Hindlimb muscle (tissue), 1 donor: ENCODE data around the gene MISP3. TPM values are rescaled to one million over a fixed set of nuclear protein-coding genes. Genes with fewer than 3 reads are reported as not detected.
A peak's percentile ranks its signal among the peaks of the same experiment; 100 is the strongest.
"Not testable (repeated sequence)": the region's sequence is repeated elsewhere in the genome, so short reads cannot be mapped to it uniquely, and the experiment has no call there.

ENCODE experiments used
- DNase-seq: peaks from one replicate; pipeline ENCODE4 v3.0.0-alpha.2; 2013
- polyA plus RNA-seq: library from polyadenylated mRNA; unstranded; fragments of 120-200 nt; gene quantifications from one replicate; pipeline ENCODE4 v1.2.1, GENCODE V29; 2013; ENCODE audit not compliant: insufficient read length

MISP3 gene
- polyA plus RNA-seq = 0.49 TPM

GRCh38 chr19:14072535-14073260 is at the start of gene MISP3:
MISP3 (plus strand) TSS chr19:14072786; CDS start chr19:14073310, 524 bp downstream.
- DNase-seq = no peak

GRCh38 chr19:14023404-14024235 is 49.0 kb upstream of the MISP3 start:
- DNase-seq = no peak

GRCh38 chr19:14026652-14027192 is 45.9 kb upstream of the MISP3 start:
- not testable (repeated sequence) for DNase-seq

GRCh38 chr19:14027856-14028450 is 44.6 kb upstream of the MISP3 start, which contains the start of gene RLN3:
RLN3 (plus strand) TSS chr19:14028148; CDS start chr19:14028205, 57 bp downstream.
- DNase-seq = no peak

DNA sequence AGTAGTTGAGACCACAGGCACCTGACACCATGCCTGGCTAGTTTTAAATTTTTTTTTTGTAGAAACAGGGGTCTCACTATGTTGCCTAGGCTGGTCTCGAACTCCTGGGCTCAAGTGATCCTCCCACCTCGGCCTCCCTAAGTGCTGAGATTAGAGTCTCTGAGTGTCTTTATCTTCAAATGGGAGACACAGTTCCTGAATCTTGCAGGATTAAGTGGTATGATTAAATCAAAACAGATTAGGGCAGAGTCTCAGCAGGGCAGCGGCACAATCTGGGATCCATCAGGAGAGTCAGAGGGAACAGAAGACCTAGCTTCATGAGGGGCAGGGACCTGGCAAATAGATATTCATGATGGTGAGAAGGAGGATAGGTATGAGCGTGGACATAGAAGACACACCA is 43.7 kb upstream of the MISP3 start:
- DNase-seq = no peak

DNA sequence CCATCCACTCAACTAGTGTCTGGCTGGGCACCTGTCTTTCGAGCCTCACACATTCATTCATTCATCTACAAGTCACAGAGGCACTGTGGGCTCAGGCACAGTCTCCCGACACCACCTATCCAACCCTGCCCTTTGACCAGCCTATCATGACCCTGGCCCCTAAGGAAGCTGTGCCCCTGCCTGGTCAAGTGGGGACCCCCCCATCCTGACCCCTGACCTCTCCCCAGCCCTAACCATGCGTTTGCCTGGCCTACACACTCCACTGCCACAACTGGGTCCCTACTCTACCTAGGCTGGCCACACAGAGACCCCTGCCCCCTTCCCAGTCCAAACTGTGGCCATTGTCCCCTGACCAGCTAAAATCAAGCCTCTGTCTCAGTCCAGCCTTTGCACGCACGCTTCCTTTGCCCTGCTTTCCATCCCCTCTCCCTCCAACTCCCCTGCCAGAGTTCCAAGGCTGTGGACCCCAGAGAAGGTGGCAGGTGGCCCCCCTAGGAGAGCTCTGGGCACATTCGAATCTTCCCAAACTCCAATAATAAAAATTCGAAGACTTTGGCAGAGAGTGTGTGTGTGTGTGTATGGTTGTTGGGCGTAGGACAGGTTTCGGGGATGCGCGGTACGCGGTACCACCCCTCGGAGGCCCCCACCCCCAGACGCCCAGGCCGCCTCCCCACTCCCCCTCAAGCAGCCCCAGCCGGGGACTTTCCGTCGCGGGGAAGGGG is 41.4 kb upstream of the MISP3 start:
- no peak for DNase-seq

DNA sequence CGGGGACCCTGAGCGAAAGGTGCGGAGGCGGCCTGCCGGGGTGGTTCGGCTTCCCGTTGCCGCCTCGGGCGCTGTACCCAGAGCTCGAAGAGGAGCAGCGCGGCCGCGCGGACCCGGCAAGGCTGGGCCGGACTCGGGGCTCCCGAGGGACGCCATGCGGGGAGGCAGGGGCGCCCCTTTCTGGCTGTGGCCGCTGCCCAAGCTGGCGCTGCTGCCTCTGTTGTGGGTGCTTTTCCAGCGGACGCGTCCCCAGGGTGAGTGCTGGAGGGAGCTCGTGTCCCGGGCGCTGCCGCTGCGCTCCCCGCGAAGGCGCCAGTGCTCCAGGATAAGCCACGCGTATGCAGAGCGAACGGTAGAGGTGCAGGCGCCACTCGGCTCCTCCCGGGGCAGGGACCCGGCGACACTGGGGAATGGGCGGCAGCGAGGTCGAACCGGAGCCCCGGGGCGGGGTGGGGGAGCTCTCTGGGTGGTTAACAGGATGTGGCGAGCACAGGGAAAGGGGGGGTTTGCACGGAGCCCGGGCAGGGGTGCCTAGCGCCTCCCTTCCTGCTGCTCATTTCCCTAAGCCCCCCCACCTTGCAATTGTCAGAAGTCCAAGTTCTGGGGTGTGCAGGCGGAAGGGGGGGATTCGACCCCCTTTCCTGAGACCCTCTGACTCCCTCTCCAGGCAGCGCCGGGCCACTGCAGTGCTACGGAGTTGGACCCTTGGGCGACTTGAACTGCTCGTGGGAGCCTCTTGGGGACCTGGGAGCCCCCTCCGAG is 40.7 kb upstream of the MISP3 start, which contains the start of gene IL27RA:
TSS of gene IL27RA (plus strand) at position 44 of the 762 bp plus-strand sequence. CDS start at position 155, 111 bp downstream.
- peak; percentile 42 for DNase-seq

GRCh38 chr19:14033946-14034345 is 38.6 kb upstream of the MISP3 start:
- DNase-seq = no peak

DNA sequence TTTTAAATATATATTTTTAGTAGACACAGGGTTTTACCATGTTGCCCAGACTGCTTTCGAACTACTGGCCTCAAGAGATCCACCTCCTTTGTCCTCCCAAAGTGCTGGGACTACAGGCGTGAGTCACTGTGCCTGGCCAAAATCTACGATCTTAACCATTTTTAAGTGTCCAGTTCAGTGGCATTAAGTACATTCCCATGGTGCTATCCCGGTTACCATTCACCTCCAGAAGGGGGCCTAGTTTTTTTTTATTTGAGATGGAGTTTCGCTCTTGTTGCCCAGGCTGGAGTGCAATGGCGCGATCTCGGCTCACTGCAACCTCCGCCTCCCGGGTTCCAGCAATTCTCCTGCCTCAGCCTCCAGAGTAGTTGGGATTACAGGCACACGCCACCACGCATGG is 37.4 kb upstream of the MISP3 start:
- not testable (repeated sequence) for DNase-seq

- no peak for DNase-seq
Measured at GRCh38 chr19:14035706-14036105, 36.9 kb upstream of the MISP3 start.

- no peak for DNase-seq
Measured at GRCh38 chr19:14039181-14039580, 33.4 kb upstream of the MISP3 start.

DNA sequence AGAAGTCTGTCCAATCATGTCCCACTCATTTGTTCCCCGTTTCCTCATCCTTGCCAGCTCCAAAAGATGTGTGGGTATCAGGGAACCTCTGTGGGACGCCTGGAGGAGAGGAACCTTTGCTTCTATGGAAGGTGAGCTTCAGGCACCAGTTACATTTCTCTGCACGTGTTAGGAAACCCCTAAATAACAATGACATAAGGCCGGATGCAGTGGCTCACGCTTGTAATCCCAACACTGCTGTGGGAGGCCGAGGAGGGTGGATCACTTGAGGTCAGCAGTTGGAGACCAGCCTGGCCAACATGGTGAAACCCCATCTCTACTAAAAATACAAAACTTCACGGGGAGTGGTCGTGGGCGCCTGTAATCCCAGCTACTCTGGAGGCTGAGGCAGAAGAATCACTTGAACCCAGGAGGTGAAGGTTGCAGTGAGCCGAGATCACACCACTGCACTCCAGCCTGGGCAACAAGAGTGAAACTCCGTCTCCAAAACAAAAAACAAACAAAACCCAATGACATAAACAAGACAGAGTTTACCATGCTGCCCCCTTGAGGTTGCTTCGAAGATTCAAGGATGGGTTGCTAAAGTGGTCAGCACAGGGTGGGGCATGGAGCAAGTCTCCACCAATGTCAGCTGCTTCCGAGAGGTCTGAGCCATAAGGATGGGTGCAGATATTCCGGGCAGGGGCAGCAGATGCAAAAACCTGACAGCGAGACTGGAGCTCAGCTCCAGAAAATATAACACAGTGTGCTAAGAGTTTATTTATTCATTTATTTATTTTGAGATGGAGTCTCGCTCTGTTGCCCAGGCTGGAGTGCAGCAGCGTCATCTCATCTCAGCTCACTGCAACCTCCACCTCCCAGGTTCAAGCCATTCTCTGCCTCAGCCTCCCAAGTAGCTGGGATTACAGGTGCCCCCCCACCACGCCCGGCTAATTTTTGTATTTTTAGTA is 29.7 kb upstream of the MISP3 start:
- DNase-seq = peak; percentile 71

DNA sequence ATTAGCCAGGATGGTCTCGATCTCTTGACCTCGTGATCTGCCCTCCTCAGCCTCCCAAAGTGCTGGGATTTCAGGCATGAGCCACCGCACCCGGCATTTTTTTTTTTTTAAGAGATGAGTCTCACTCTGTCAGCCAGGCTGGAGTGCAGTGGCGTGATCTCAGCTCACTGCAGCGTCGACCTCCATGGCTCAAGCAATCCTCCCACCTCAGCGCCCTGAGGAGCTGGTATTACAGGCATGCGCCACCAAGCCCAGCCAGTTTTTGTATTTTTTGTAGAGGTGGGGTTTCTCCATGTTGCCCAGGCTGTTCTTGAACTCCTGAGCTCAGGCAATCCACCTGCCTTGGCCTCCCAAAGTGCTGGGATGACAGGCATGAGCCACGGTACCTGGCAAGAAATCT is 24.7 kb upstream of the MISP3 start:
- DNase-seq = not testable (repeated sequence)

GRCh38 chr19:14048443-14049153 is 24.0 kb upstream of the MISP3 start:
- DNase-seq = no peak

DNA sequence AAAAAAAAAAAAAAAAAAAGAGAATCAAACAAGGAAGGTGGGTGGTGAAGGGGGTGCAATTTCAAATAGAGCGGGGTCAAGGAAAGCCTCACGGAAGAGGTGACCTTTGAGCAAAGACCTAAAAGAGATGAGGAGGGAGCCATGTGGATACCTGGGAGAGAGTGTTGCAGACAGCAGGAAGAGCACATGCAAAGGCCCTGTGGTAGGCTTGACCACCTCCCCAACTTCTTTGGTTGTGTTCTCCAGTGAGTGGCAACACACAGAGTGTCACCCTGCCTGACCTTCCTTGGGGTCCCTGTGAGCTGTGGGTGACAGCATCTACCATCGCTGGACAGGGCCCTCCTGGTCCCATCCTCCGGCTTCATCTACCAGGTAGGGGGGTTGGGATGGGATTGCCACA is 22.1 kb upstream of the MISP3 start:
- DNase-seq = no peak

- not testable (repeated sequence) for DNase-seq
Measured at GRCh38 chr19:14050961-14051360, 21.6 kb upstream of the MISP3 start.

DNA sequence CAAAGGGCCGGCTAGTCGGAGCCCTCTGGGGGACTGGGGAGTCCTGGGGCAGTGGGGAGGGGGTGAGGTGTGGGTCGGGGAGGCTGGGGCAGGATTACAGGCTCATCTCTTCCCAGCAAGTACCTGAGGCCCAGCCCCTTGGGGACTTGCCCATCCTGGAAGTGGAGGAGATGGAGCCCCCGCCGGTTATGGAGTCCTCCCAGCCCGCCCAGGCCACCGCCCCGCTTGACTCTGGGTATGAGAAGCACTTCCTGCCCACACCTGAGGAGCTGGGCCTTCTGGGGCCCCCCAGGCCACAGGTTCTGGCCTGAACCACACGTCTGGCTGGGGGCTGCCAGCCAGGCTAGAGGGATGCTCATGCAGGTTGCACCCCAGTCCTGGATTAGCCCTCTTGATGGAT is 20.6 kb upstream of the MISP3 start:
- DNase-seq = no peak

DNA sequence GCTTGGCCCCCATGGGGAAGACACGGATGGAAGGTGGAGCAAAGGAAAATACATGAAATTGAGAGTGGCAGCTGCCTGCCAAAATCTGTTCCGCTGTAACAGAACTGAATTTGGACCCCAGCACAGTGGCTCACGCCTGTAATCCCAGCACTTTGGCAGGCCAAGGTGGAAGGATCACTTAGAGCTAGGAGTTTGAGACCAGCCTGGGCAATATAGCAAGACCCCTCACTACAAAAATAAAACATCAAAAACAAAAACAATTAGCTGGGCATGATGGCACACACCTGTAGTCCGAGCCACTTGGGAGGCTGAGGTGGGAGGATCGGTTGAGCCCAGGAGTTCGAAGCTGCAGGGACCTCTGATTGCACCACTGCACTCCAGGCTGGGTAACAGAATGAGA is 20.1 kb upstream of the MISP3 start:
- no peak for DNase-seq

GRCh38 chr19:14053032-14053431 is 19.6 kb upstream of the MISP3 start:
- DNase-seq = no peak
